ENCODE data around the gene MLST8. TPM values are rescaled to one million over a fixed set of nuclear protein-coding genes. Genes with fewer than 3 reads are reported as not detected.
"Not testable (repeated sequence)": the region's sequence is repeated elsewhere in the genome, so short reads cannot be mapped to it uniquely, and the experiment has no call there.

MLST8 gene
- total RNA-seq, 1 experiment from 2014 or later = 58.7 TPM

DNA sequence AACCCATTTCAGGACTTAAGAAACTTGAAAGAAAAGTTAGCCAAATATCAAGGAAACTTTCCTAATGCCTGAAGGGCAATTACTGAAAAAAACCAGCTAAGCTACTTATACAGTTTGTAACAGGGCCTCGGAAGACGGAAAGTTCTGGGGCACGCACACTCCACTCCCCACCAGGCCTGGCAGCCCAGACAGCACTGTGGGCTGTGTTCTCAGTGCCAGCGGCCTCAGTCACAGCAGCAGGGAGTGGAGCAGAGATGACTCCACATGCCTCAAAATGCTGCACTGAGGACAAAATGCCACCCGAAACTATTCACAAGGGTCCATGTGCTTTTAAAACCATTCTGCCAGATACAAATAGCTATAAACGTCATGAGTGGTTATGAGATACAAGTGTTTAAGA, 52.5 kb downstream of the MLST8 start (continued):
- TF ChIP-seq, protein P1, sequence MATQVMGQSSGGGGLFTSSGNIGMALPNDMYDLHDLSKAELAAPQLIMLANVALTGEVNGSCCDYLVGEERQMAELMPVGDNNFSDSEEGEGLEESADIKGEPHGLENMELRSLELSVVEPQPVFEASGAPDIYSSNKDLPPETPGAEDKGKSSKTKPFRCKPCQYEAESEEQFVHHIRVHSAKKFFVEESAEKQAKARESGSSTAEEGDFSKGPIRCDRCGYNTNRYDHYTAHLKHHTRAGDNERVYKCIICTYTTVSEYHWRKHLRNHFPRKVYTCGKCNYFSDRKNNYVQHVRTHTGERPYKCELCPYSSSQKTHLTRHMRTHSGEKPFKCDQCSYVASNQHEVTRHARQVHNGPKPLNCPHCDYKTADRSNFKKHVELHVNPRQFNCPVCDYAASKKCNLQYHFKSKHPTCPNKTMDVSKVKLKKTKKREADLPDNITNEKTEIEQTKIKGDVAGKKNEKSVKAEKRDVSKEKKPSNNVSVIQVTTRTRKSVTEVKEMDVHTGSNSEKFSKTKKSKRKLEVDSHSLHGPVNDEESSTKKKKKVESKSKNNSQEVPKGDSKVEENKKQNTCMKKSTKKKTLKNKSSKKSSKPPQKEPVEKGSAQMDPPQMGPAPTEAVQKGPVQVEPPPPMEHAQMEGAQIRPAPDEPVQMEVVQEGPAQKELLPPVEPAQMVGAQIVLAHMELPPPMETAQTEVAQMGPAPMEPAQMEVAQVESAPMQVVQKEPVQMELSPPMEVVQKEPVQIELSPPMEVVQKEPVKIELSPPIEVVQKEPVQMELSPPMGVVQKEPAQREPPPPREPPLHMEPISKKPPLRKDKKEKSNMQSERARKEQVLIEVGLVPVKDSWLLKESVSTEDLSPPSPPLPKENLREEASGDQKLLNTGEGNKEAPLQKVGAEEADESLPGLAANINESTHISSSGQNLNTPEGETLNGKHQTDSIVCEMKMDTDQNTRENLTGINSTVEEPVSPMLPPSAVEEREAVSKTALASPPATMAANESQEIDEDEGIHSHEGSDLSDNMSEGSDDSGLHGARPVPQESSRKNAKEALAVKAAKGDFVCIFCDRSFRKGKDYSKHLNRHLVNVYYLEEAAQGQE (IDR thresholded peaks at IDR 0.05; ENCODE audit: low read depth) = no peak
- no peak for TF ChIP-seq SRF (IDR thresholded peaks at IDR 0.05; ENCODE audit: low read depth)
- TF ChIP-seq, protein P2, sequence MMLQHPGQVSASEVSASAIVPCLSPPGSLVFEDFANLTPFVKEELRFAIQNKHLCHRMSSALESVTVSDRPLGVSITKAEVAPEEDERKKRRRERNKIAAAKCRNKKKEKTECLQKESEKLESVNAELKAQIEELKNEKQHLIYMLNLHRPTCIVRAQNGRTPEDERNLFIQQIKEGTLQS (IDR thresholded peaks at IDR 0.05) = no peak
- no peak for TF ChIP-seq ZNF274 (IDR thresholded peaks at IDR 0.05; ENCODE audit: low read depth, low read length)
- no peak for TF ChIP-seq RAD21 (IDR thresholded peaks at IDR 0.05; ENCODE audit: low read depth)
- TF ChIP-seq POLR2A (IDR thresholded peaks at IDR 0.05; ENCODE audit: borderline replicate concordance, extremely low read depth, insufficient read depth, insufficient read length) = no peak

DNA sequence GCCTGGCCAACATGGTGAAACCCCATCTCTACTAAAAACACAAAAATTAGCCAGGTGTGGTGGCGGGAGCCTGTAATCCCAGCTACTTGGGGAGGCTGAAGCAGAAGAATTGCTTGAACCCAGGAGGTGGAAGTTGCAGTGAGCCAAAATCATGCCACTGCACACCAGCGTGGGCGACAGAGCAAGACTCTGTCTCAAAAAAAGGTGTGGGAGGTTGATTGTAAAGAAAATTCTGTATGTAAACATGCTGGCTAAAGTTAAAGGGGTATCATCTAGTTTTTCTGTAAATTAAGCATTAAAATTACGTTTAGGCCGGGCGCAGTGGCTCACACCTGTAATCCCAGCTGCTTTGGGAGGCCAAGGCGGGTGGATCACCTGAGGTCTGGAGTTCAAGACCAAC, 53.3 kb downstream of the MLST8 start:
- not testable (repeated sequence) for ATAC-seq

More for the DNA sequence above, 53.3 kb downstream of the MLST8 start:
- H3K27ac ChIP-seq (ENCODE audit: low read depth, low read length); H3K9me2 ChIP-seq (ENCODE audit: insufficient read depth); RAD21 ChIA-PET (ENCODE audit: low non-redundant PET in 1 of 2, low total read pairs in 2 of 2, uncharacterized antibody in 2 of 2, unreplicated experiment in 2 of 2); H3K27me3 ChIP-seq (ENCODE audit: insufficient read depth, low read length); H3K9ac ChIP-seq (ENCODE audit: low read length); H3K9me3 ChIP-seq (ENCODE audit: control insufficient read depth in 1 of 2, insufficient read depth in 1 of 2, low read depth in 1 of 2, low read length in 2 of 2); H3K4me1 ChIP-seq (ENCODE audit: control insufficient read depth in 1 of 2, insufficient read depth in 2 of 2, low read length in 2 of 2); H3K4me3 ChIP-seq (replicated peaks in 1 of 2; ENCODE audit: low read depth in 1 of 2, low read length in 2 of 2); H2AFZ ChIP-seq (ENCODE audit: low read depth, low read length, poor library complexity, severe bottlenecking); DNase-seq (ENCODE audit: low read depth, low spot score); CTCF ChIA-PET; BruUV-seq (replicated peaks); H3K4me2 ChIP-seq (ENCODE audit: low read length): not testable (repeated sequence)
- peaks cover 88% of the 10 kb centered on the region for H3K79me2 ChIP-seq (ENCODE audit: insufficient read depth, low read length)
- peaks cover 12% of the 10 kb centered on the region; the same call in 1 of the 2 replicates for H4K20me1 ChIP-seq (ENCODE audit: insufficient read depth)
- H3K36me3 ChIP-seq (ENCODE audit: control insufficient read depth in 1 of 2, insufficient read depth in 2 of 2, low read length in 2 of 2) = peaks cover 64 to 83% of the 10 kb centered on the region in 2 experiments
- POLR2A ChIA-PET = interaction anchor here (0.6 kb wide), 1 partner anchor 86 kb away, joined by 4 read pairs; no protein-coding TSS in a partner anchor
- intact Hi-C loops (cut with micrococcal nuclease) = loop anchor here (10.0 kb wide), 1 partner anchor 234 kb away; the partner anchor contains the start of gene NHERF2

Other genes with a start within 250 kb of the MLST8 start
- 273 TPM for gene NDUFB10, start 245.9 kb upstream of the MLST8 start, total RNA-seq (2021; ENCODE audit: unreplicated experiment)
- gene RPS2, start 240.6 kb upstream of the MLST8 start, total RNA-seq (2021; ENCODE audit: unreplicated experiment) = 6,265 TPM
- gene RNF151, start 238.6 kb upstream of the MLST8 start, total RNA-seq (2021; ENCODE audit: unreplicated experiment) = 0.30 TPM
- 68.9 TPM for gene TBL3, start 233.4 kb upstream of the MLST8 start, total RNA-seq (2021; ENCODE audit: unreplicated experiment)
- 10.0 TPM for gene NOXO1, start 224.0 kb upstream of the MLST8 start, total RNA-seq (2021; ENCODE audit: unreplicated experiment)
- gene GFER, start 221.3 kb upstream of the MLST8 start, total RNA-seq (2021; ENCODE audit: unreplicated experiment) = 47.3 TPM
- 11.5 TPM for gene SYNGR3, start 215.5 kb upstream of the MLST8 start, total RNA-seq (2021; ENCODE audit: unreplicated experiment)
- 57.4 TPM for gene ZNF598, start 195.6 kb upstream of the MLST8 start, total RNA-seq (2021; ENCODE audit: unreplicated experiment)
- 226 TPM for gene NPW, start 185.7 kb upstream of the MLST8 start, total RNA-seq (2021; ENCODE audit: unreplicated experiment)
- gene NHERF2, start 178.6 kb upstream of the MLST8 start, total RNA-seq (2021; ENCODE audit: unreplicated experiment) = 58.4 TPM
- gene NTHL1, start 157.6 kb upstream of the MLST8 start, total RNA-seq (2021; ENCODE audit: unreplicated experiment) = 40.1 TPM
- gene TSC2, start 157.5 kb upstream of the MLST8 start, total RNA-seq (2021; ENCODE audit: unreplicated experiment) = 74.1 TPM
- 137 TPM for gene PKD1, start 69.6 kb upstream of the MLST8 start, total RNA-seq (2021; ENCODE audit: unreplicated experiment)
- gene RAB26, start 56.8 kb upstream of the MLST8 start, total RNA-seq (2021; ENCODE audit: unreplicated experiment) = 44.9 TPM
- gene TRAF7, start 49.7 kb upstream of the MLST8 start, total RNA-seq (2021; ENCODE audit: unreplicated experiment) = 160 TPM
- gene CASKIN1, start 8.8 kb upstream of the MLST8 start, total RNA-seq (2021; ENCODE audit: unreplicated experiment) = 5.9 TPM
- gene BRICD5, start 5.4 kb downstream of the MLST8 start, total RNA-seq (2021; ENCODE audit: unreplicated experiment) = 9.8 TPM
- gene PGP, start 9.4 kb downstream of the MLST8 start, total RNA-seq (2021; ENCODE audit: unreplicated experiment) = 32.6 TPM
- 40.7 TPM for gene E4F1, start 18.1 kb downstream of the MLST8 start, total RNA-seq (2021; ENCODE audit: unreplicated experiment)
- 1.9 TPM for gene DNASE1L2, start 31.0 kb downstream of the MLST8 start, total RNA-seq (2021; ENCODE audit: unreplicated experiment)
- 140 TPM for gene ECI1, start 46.1 kb downstream of the MLST8 start, total RNA-seq (2021; ENCODE audit: unreplicated experiment)
- gene RNPS1, start 62.7 kb downstream of the MLST8 start, total RNA-seq (2021; ENCODE audit: unreplicated experiment) = 257 TPM
- 5.4 TPM for gene ABCA3, start 135.3 kb downstream of the MLST8 start, total RNA-seq (2021; ENCODE audit: unreplicated experiment)
- gene CCNF, start 224.0 kb downstream of the MLST8 start, total RNA-seq (2021; ENCODE audit: unreplicated experiment) = 60.8 TPM